HepG2 (cell line): ENCODE results near the gene SLC45A3. TPM values are rescaled to one million over a fixed set of nuclear protein-coding genes. Genes with fewer than 3 reads are reported as not detected.

Experiments used
- ATAC-seq: fragments of 200-7000 bp; cut with Tn5 transposase; 3 replicates; pipeline ENCODE4 v1.9.1; 2020; ENCODE audit warnings: mild to moderate bottlenecking, moderate library complexity
- BruUV-seq: library from RNA; stranded (reverse); fragments of 400-500 nt; replicated peaks from 2 replicates; lab custom pipeline; 2021; lab: Mats Ljungman, UMichigan
- CTCF ChIA-PET: fragments of 300-600 bp; formaldehyde crosslinking; extraction: SDS; loops from one replicate; lab custom pipeline; 2021; ENCODE audit warnings: low total read pairs, inconsistent platforms, low intra/inter-chr PET ratio; lab: Yijun Ruan, JAX
- POLR2A ChIA-PET: fragments of 350-600 bp; sonication (Branson Sonifier 250); formaldehyde crosslinking; loops from one replicate; lab custom pipeline; 2020; ENCODE audit warnings: antibody characterized with exemption, inconsistent platforms; lab: Yijun Ruan, JAX
- DNase-seq: peaks from one replicate; pipeline ENCODE4 v3.0.0-alpha.2; 2015; ENCODE audit warnings: low spot score
- FAIRE-seq: peaks from 3 replicates; lab custom pipeline; 2011; peaks lifted over from hg19 to GRCh38; lab: Jason Lieb, UNC
- H2AFZ ChIP-seq: one replicate; pipeline ENCODE4 v1.6.1; 2011; ENCODE audit warnings: low read length, inconsistent platforms
- H3K27ac ChIP-seq: fragments of 300-600 bp; 3 replicates; pipeline ENCODE4 v1.8.0; 2011; ENCODE audit warnings: mixed run types, mild to moderate bottlenecking, mixed read lengths, low read length, inconsistent platforms; ENCODE audit not compliant: insufficient read depth; ENCODE audit errors: extremely low read length
- H3K27me3 ChIP-seq, 2 experiments: fragments of 200-600 bp in 1 of 2; 2 replicates in 1 of 2; 3 replicates in 1 of 2; pipeline versions ENCODE4 v1.6.0 to v1.8.0; 2011; ENCODE audit warnings: low read length in 2 of 2, mild to moderate bottlenecking in 2 of 2, moderate library complexity in 2 of 2, inconsistent platforms in 1 of 2; ENCODE audit not compliant: insufficient read depth in 2 of 2, control insufficient read depth in 1 of 2
- H3K36me3 ChIP-seq, 2 experiments: fragments of 200-600 bp in 1 of 2; replicated peaks in 1 of 2; 2 replicates in 1 of 2; 3 replicates in 1 of 2; pipeline versions ENCODE4 v1.5.1 to v1.8.0; 2011; ENCODE audit warnings: low read length in 2 of 2, inconsistent platforms in 1 of 2; ENCODE audit not compliant: insufficient read depth in 2 of 2, control insufficient read depth in 1 of 2
- H3K4me1 ChIP-seq: 2 replicates; pipeline ENCODE4 v1.5.1; 2012; ENCODE audit warnings: low read length, inconsistent platforms; ENCODE audit not compliant: insufficient read depth
- H3K4me2 ChIP-seq: 2 replicates; pipeline ENCODE4 v1.6.0; 2011; ENCODE audit warnings: low read depth, low read length, inconsistent platforms
- H3K4me3 ChIP-seq, 3 experiments: fragments of 200-600 bp in 1 of 3; sonication (generic), shearing (Covaris generic) in 1 of 3; replicated peaks in 1 of 3; 2 replicates each; pipeline ENCODE4 v1.5.1; 2011 to 2016; ENCODE audit warnings: low read length in 3 of 3, inconsistent platforms in 2 of 3, low read depth in 2 of 3, mild to moderate bottlenecking in 2 of 3, control low read depth in 1 of 3, mixed read lengths in 1 of 3; ENCODE audit not compliant: insufficient read depth in 1 of 3
- H3K79me2 ChIP-seq: one replicate; pipeline ENCODE4 v1.6.1; 2011; ENCODE audit warnings: low read length, inconsistent platforms; ENCODE audit not compliant: insufficient read depth
- H3K9ac ChIP-seq: 2 replicates; pipeline ENCODE4 v1.6.0; 2011; ENCODE audit warnings: mild to moderate bottlenecking, low read depth, low read length, inconsistent platforms; ENCODE audit not compliant: insufficient read depth
- H3K9me3 ChIP-seq: 2 replicates; pipeline ENCODE4 v1.5.1; 2012; ENCODE audit warnings: mild to moderate bottlenecking, low read length
- H4K20me1 ChIP-seq: 2 replicates; pipeline ENCODE4 v1.6.0; 2011; ENCODE audit warnings: inconsistent platforms, mild to moderate bottlenecking, low read length, moderate library complexity; ENCODE audit not compliant: insufficient read depth
- HES4 ChIP-seq: sonication (generic); formaldehyde crosslinking; IDR thresholded peaks from 2 replicates; pipeline ENCODE4 v1.9.0; 2021; ENCODE audit warnings: mild to moderate bottlenecking, missing genetic modification reagents, borderline replicate concordance
- MAFG ChIP-seq: sonication (generic); formaldehyde crosslinking; IDR thresholded peaks from 2 replicates; pipeline ENCODE4 v1.5.1; 2020; ENCODE audit warnings: mild to moderate bottlenecking, missing genetic modification reagents
- NFE2L1 ChIP-seq: sonication (generic); formaldehyde crosslinking; IDR thresholded peaks from 2 replicates; pipeline ENCODE4 v1.4.0; 2020; ENCODE audit warnings: missing genetic modification reagents, mild to moderate bottlenecking, borderline replicate concordance
- XRCC5 ChIP-seq: fragments of 200-400 bp; formaldehyde crosslinking; optimal IDR thresholded peaks from 2 replicates; pipeline ENCODE3; 2017; ENCODE audit warnings: mild to moderate bottlenecking, low read length
- ZBTB42 ChIP-seq: sonication (generic); formaldehyde crosslinking; IDR thresholded peaks from 2 replicates; pipeline ENCODE4 v1.5.0; 2020; ENCODE audit warnings: mild to moderate bottlenecking, missing genetic modification reagents
- ZKSCAN1 ChIP-seq: fragments of 150-350 bp; IDR thresholded peaks from 2 replicates; pipeline ENCODE4 v1.6.1; 2014; ENCODE audit warnings: low read length
- ZNF33B ChIP-seq: sonication (generic); formaldehyde crosslinking; IDR thresholded peaks from 2 replicates; pipeline ENCODE4 v1.5.1; 2020; ENCODE audit warnings: mild to moderate bottlenecking, missing genetic modification reagents
- ZNF766 ChIP-seq: sonication (generic); formaldehyde crosslinking; IDR thresholded peaks from 2 replicates; pipeline ENCODE4 v1.5.0; 2020; ENCODE audit warnings: missing genetic modification reagents, borderline replicate concordance
- ZSCAN29 ChIP-seq: sonication (generic); formaldehyde crosslinking; conservative IDR thresholded peaks from 2 replicates; pipeline ENCODE4 v1.4.0; 2020; ENCODE audit warnings: mild to moderate bottlenecking, missing genetic modification reagents
- WGBS: methylation state at CpG from one replicate; pipeline ENCODE4 v1.1.6; 2017; ENCODE audit warnings: low lambda C conversion rate; 5-methylcytosine and 5-hydroxymethylcytosine counted together
- in situ Hi-C: cut with HindIII; loops from 2 replicates; pipeline ENCODE4 v1.10.0; 2017; ENCODE audit warnings: low pct_unique_long_range_greater_than_20kb; ENCODE audit not compliant: extremely low pct_ligation_motif_present
- intact Hi-C: fragments of 100-400 bp; cut with micrococcal nuclease; formaldehyde crosslinking; loops from one replicate; pipeline ENCODE4 v1.10.0; 2022; ENCODE audit not compliant: unreplicated experiment
- polyA plus RNA-seq, 8 experiments: library from polyadenylated mRNA; depleted of rRNA in 3 of 8; stranded (reverse) in 7 of 8; unstranded in 1 of 8; fragments of >200 nt; fragmentation: Illumina TruSeq in 4 of 8; extraction: Trizol in 4 of 8; gene quantifications; 2 replicates each; pipeline versions ENCODE4 v1.2.1 to v1.2.3, GENCODE V29; 2011 to 2016; ENCODE audit warnings: low read depth in 4 of 8, missing spikeins in 1 of 8, mixed read lengths in 1 of 8; ENCODE audit not compliant: insufficient read depth in 1 of 8
- total RNA-seq, 5 experiments: library from RNA; depleted of rRNA; stranded (reverse); fragments of >200 nt; fragmentation: Illumina TruSeq; extraction: Trizol; gene quantifications; 2 replicates each; pipeline ENCODE4 v1.2.3, GENCODE V29; 2016; ENCODE audit warnings: low read depth in 1 of 5
- TF ChIP-seq, protein P1 (sequence below): sonication (generic); formaldehyde crosslinking; IDR thresholded peaks from 2 replicates; pipeline ENCODE4 v1.8.0; 2023; ENCODE audit warnings: mild to moderate bottlenecking, missing genetic modification reagents
- TF ChIP-seq, protein P2 (sequence below): sonication (generic); formaldehyde crosslinking; IDR thresholded peaks from 2 replicates; pipeline ENCODE4 v1.8.0; 2022; ENCODE audit warnings: mild to moderate bottlenecking, missing genetic modification reagents, moderate library complexity
- TF ChIP-seq, protein P3 (sequence below): sonication (generic); formaldehyde crosslinking; IDR thresholded peaks from 2 replicates; pipeline ENCODE4 v1.9.0; 2021; ENCODE audit warnings: missing genetic modification reagents, mild to moderate bottlenecking, borderline replicate concordance
- TF ChIP-seq, protein P4 (sequence below): sonication (generic); formaldehyde crosslinking; IDR thresholded peaks from 2 replicates; pipeline ENCODE4 v1.4.0; 2020; ENCODE audit warnings: missing genetic modification reagents, mild to moderate bottlenecking, borderline replicate concordance

SLC45A3 gene
- total and polyA plus RNA-seq, 2 of the 13 experiments (the other 11 are each of a cell fraction or from before 2014, with no cell fraction given): 3.4 to 4.1 TPM

DNA sequence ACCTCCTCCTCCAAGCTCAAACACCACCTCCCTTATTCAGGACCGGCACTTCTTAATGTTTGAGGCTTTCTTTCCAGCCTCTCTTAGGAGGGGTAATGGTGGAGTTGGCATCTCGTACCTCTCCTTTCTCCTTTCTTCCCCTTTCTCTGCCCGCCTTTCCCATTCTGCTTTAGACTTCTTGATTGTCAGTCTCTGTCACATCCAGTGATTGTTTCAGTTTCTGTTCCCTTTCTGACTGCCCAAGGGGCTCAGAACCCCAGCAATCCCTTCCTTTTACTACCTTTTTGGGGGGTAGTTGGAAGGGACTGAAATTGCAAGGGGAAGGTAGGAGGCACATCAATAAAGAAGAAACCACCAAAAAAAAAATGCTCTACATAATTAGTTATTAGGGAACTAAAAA is 54.1 kb downstream of the SLC45A3 start:
- H3K4me2 ChIP-seq: no peak overlapping the region
- intact Hi-C loops: no loop called here
- no peak for FAIRE-seq
- H3K27ac ChIP-seq: no peak overlapping the region
- no peaks in the 10 kb centered on the region; a peak in 1 of 5 replicates for H3K27me3 ChIP-seq
- ChIA-PET POLR2A (no interaction called here), CTCF (no interaction called here)
- no peak overlapping the region for H2AFZ ChIP-seq
- H3K4me1 ChIP-seq: peaks cover 25% of the 10 kb centered on the region
- H3K4me3 ChIP-seq: no peak overlapping the region
- TF ChIP-seq ZSCAN29 (no peak), NFE2L1 (no peak), ZKSCAN1 (no peak), MAFG (CRISPR knock-in tag) (no peak)
- TF ChIP-seq, protein P1, sequence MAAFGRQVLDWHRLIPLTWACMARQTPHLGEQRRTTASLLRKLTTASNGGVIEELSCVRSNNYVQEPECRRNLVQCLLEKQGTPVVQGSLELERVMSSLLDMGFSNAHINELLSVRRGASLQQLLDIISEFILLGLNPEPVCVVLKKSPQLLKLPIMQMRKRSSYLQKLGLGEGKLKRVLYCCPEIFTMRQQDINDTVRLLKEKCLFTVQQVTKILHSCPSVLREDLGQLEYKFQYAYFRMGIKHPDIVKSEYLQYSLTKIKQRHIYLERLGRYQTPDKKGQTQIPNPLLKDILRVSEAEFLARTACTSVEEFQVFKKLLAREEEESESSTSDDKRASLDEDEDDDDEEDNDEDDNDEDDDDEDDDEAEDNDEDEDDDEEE: no peak
- TF ChIP-seq, protein P2, sequence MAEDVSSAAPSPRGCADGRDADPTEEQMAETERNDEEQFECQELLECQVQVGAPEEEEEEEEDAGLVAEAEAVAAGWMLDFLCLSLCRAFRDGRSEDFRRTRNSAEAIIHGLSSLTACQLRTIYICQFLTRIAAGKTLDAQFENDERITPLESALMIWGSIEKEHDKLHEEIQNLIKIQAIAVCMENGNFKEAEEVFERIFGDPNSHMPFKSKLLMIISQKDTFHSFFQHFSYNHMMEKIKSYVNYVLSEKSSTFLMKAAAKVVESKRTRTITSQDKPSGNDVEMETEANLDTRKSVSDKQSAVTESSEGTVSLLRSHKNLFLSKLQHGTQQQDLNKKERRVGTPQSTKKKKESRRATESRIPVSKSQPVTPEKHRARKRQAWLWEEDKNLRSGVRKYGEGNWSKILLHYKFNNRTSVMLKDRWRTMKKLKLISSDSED (CRISPR knock-in tag): no peak
- BruUV-seq: no TSS peak
- in situ Hi-C loops: no loop called here
- H3K9ac ChIP-seq: no peak overlapping the region
- no peak for DNase-seq
- WGBS: 94% methylated on average over 3 of the region's 3 CpGs
- H3K9me3 ChIP-seq: no peaks in the 10 kb centered on the region
- peaks cover 65% of the 10 kb centered on the region for H3K79me2 ChIP-seq
- H3K36me3 ChIP-seq: peaks cover 4 to 36% of the 10 kb centered on the region in 2 experiments; a peak in 4 of 5 replicates
- H4K20me1 ChIP-seq: peaks cover 13% of the 10 kb centered on the region
- ATAC-seq: no peak

DNA sequence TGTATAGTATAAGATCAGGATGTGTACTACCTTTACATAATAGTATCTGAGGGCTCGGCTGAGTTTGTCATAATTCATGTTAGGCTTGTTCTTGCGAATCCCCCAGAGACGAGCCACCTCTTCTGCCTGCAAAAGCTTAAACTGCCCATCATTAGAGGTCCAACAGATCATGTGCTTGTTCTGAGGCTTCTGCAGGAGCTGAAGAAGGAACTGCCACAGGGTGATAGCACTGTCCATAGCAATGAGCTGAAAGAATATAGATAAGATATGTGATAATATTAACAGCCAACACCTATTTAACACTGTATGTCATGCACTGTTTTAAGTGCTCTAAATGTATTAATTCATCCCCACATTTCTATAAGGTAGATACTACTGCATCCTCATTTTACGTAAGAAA is 56.7 kb downstream of the SLC45A3 start:
- no peaks in the 10 kb centered on the region for H3K27me3 ChIP-seq
- no peak for FAIRE-seq
- no peak for DNase-seq
- no peak overlapping the region for H3K9ac ChIP-seq
- intact Hi-C loops (no loop called here), in situ Hi-C loops (no loop called here)
- BruUV-seq: no TSS peak
- 95% methylated on average over 4 of the region's 4 CpGs for WGBS
- ChIA-PET POLR2A (interaction anchor here (1.0 kb wide), 1 partner anchor 8 kb away, joined by 3 read pairs; the partner anchor contains the start of gene ELK4), CTCF (no interaction called here)
- H3K4me2 ChIP-seq: no peak overlapping the region
- H4K20me1 ChIP-seq: peaks cover 13% of the 10 kb centered on the region
- H3K9me3 ChIP-seq: no peaks in the 10 kb centered on the region
- H2AFZ ChIP-seq: no peak overlapping the region
- no peak for ATAC-seq
- peaks cover 13 to 54% of the 10 kb centered on the region in 2 experiments for H3K36me3 ChIP-seq
- H3K27ac ChIP-seq: no peak overlapping the region
- no peak overlapping the region for H3K4me3 ChIP-seq
- peaks cover 45% of the 10 kb centered on the region for H3K79me2 ChIP-seq
- H3K4me1 ChIP-seq: peaks cover 12% of the 10 kb centered on the region
- TF ChIP-seq, protein P3, sequence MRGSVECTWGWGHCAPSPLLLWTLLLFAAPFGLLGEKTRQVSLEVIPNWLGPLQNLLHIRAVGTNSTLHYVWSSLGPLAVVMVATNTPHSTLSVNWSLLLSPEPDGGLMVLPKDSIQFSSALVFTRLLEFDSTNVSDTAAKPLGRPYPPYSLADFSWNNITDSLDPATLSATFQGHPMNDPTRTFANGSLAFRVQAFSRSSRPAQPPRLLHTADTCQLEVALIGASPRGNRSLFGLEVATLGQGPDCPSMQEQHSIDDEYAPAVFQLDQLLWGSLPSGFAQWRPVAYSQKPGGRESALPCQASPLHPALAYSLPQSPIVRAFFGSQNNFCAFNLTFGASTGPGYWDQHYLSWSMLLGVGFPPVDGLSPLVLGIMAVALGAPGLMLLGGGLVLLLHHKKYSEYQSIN: no peak
- TF ChIP-seq ZBTB42 (CRISPR knock-in tag): no peak
- TF ChIP-seq HES4 (CRISPR knock-in tag): no peak
- TF ChIP-seq, protein P4, sequence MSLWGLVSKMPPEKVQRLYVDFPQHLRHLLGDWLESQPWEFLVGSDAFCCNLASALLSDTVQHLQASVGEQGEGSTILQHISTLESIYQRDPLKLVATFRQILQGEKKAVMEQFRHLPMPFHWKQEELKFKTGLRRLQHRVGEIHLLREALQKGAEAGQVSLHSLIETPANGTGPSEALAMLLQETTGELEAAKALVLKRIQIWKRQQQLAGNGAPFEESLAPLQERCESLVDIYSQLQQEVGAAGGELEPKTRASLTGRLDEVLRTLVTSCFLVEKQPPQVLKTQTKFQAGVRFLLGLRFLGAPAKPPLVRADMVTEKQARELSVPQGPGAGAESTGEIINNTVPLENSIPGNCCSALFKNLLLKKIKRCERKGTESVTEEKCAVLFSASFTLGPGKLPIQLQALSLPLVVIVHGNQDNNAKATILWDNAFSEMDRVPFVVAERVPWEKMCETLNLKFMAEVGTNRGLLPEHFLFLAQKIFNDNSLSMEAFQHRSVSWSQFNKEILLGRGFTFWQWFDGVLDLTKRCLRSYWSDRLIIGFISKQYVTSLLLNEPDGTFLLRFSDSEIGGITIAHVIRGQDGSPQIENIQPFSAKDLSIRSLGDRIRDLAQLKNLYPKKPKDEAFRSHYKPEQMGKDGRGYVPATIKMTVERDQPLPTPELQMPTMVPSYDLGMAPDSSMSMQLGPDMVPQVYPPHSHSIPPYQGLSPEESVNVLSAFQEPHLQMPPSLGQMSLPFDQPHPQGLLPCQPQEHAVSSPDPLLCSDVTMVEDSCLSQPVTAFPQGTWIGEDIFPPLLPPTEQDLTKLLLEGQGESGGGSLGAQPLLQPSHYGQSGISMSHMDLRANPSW (CRISPR knock-in tag): no peak
- no peak for TF ChIP-seq ZNF33B
- TF ChIP-seq XRCC5: no peak
- TF ChIP-seq ZNF766 (CRISPR knock-in tag): no peak
